Vagina (tissue), 2 donors: ENCODE measurements around the gene BRIP1.

Experiments used
- POLR2A ChIP-seq, 2 donors: fragments of 450-650 bp; IDR thresholded peaks; one replicate each; pipeline ENCODE4 v1.6.1; 2017; ENCODE audit warnings: antibody characterized with exemption in 2 of 2, mild to moderate bottlenecking in 2 of 2, moderate library complexity in 2 of 2
- POLR2AphosphoS5 ChIP-seq, 2 donors: sonication (generic); formaldehyde crosslinking; IDR thresholded peaks; one replicate each; pipeline ENCODE4 v1.9.0; 2017; ENCODE audit warnings: antibody characterized with exemption in 2 of 2, mild to moderate bottlenecking in 2 of 2, low read depth in 1 of 2; ENCODE audit not compliant: insufficient read depth in 1 of 2
- TF ChIP-seq, protein P1 (sequence below), 3 experiments: fragments of 450-650 bp in 2 of 3; fragments of 200-600 bp in 1 of 3; sonication (generic) in 1 of 3; IDR thresholded peaks; one replicate each; pipeline ENCODE4 v1.5.1; 2017 to 2019; ENCODE audit warnings: antibody characterized with exemption in 3 of 3, mild to moderate bottlenecking in 2 of 3, moderate library complexity in 2 of 3

DNA sequence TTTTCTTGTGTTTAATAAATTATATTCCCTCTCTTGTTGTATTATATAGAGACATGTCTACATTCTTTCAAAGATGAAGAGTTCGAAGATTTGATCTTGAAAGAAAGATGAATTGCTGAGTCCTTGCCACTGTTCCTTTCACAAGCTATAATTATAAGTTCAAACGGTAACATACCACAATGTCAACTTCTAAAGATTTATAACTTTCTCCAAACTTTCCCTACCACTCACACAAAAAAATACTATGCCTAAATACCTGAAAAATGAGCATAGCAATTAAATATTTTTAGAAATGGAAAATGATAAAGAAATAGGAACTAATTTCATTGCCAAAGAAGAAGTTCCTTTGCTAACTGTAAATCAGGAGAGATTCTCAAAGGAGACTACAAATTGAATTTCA lies 50.6 kb downstream of the BRIP1 start:
- TF ChIP-seq POLR2A (IDR thresholded peaks at IDR 0.05) (no peak), POLR2AphosphoS5 (IDR thresholded peaks at IDR 0.05; ENCODE audit: insufficient read depth in 1 of 2, low read depth in 1 of 2) (no peak)
- TF ChIP-seq, protein P1, sequence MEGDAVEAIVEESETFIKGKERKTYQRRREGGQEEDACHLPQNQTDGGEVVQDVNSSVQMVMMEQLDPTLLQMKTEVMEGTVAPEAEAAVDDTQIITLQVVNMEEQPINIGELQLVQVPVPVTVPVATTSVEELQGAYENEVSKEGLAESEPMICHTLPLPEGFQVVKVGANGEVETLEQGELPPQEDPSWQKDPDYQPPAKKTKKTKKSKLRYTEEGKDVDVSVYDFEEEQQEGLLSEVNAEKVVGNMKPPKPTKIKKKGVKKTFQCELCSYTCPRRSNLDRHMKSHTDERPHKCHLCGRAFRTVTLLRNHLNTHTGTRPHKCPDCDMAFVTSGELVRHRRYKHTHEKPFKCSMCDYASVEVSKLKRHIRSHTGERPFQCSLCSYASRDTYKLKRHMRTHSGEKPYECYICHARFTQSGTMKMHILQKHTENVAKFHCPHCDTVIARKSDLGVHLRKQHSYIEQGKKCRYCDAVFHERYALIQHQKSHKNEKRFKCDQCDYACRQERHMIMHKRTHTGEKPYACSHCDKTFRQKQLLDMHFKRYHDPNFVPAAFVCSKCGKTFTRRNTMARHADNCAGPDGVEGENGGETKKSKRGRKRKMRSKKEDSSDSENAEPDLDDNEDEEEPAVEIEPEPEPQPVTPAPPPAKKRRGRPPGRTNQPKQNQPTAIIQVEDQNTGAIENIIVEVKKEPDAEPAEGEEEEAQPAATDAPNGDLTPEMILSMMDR (IDR thresholded peaks at IDR 0.05): no peak
